GM12865 (cell line): ENCODE data around the gene ORC2.
"Not testable (repeated sequence)": the region's sequence is repeated elsewhere in the genome, so short reads cannot be mapped to it uniquely, and the experiment has no call there.

Experiments
- DNase-seq: peaks from one replicate; pipeline ENCODE4 v3.0.0; 2010; ENCODE audit warnings: low read depth
- H3K4me3 ChIP-seq: 2 replicates; pipeline ENCODE4 v1.5.1; 2011; ENCODE audit warnings: mild to moderate bottlenecking, low read depth, low read length, control low read depth
- CTCF ChIP-seq: IDR thresholded peaks from 2 replicates; pipeline ENCODE4 v1.5.1; 2011; ENCODE audit warnings: low read length, control low read depth, low read depth, inconsistent platforms; ENCODE audit not compliant: insufficient read depth; ENCODE audit errors: missing control alignments

ORC2 gene

GRCh38 chr2:200909958-200910357, 53.5 kb downstream of the ORC2 start:
- no peak for TF ChIP-seq CTCF
- no peak for DNase-seq
- H3K4me3 ChIP-seq = no peak overlapping the region

GRCh38 chr2:200905618-200906296, 57.7 kb downstream of the ORC2 start:
- peak; percentile 70 for DNase-seq
- H3K4me3 ChIP-seq = no peak overlapping the region
- peak; percentile 66 for TF ChIP-seq CTCF

GRCh38 chr2:200901459-200902072, 61.9 kb downstream of the ORC2 start:
- TF ChIP-seq CTCF = peak; percentile 75
- no peak overlapping the region for H3K4me3 ChIP-seq
- DNase-seq = peak; percentile 90

- H3K4me3 ChIP-seq = no peak overlapping the region
- no peak for TF ChIP-seq CTCF
- DNase-seq = no peak
These were observed 64.0 kb downstream of the ORC2 start for GRCh38 chr2:200899482-200899881.

- peak; percentile 99 for DNase-seq
These were observed 74.5 kb downstream of the ORC2 start, which contains the start of the genes NIF3L1 and PPIL3 for GRCh38 chr2:200888704-200889625. NIF3L1 (plus strand) TSS chr2:200889371; CDS start chr2:200891944, 2,573 bp downstream. PPIL3 (minus strand) TSS chr2:200889077; CDS start chr2:200887615, 1,462 bp downstream.

GRCh38 chr2:200881715-200882249, 81.7 kb downstream of the ORC2 start:
- not testable (repeated sequence) for H3K4me3 ChIP-seq, DNase-seq

More at GRCh38 chr2:200888704-200889625, 74.5 kb downstream of the ORC2 start, which contains the start of the genes NIF3L1 and PPIL3:
- no peak for TF ChIP-seq CTCF
- peak within 1 kb of the TSS; percentile 86 for H3K4me3 ChIP-seq
